K562 (cell line): ENCODE results near the gene ALDH1A3. TPM values are rescaled to one million over a fixed set of nuclear protein-coding genes. Genes with fewer than 3 reads are reported as not detected.

Source experiments
- ATAC-seq: fragments of 200-7000 bp; cut with Tn5 transposase; 3 replicates; pipeline ENCODE4 v1.9.1; 2020; ENCODE audit warnings: moderate library complexity
- BruUV-seq: library from RNA; stranded (reverse); fragments of 400-500 nt; replicated peaks from 2 replicates; lab custom pipeline; 2021; lab: Mats Ljungman, UMichigan
- CTCF ChIA-PET: fragments of 300-600 bp; formaldehyde crosslinking; extraction: SDS; loops from one replicate; lab custom pipeline; 2021; ENCODE audit warnings: low intra/inter-chr PET ratio; lab: Yijun Ruan, JAX
- POLR2A ChIA-PET: fragments of 300-600, 350-650 bp; sonication (Branson Sonifier 250); formaldehyde crosslinking; extraction: SDS; loops from one replicate; lab custom pipeline; 2021; ENCODE audit warnings: antibody characterized with exemption, inconsistent platforms; lab: Yijun Ruan, JAX
- DNase-seq, 4 experiments: peaks; one replicate each; pipeline versions ENCODE4 v3.0.0 to v3.0.0-alpha.2; 2011 to 2018; ENCODE audit warnings: low spot score in 3 of 4, mixed read lengths in 3 of 4; ENCODE audit errors: extremely low read depth in 1 of 4
- FAIRE-seq: peaks from 2 replicates; lab custom pipeline; 2011; peaks lifted over from hg19 to GRCh38; lab: Jason Lieb, UNC
- H2AFZ ChIP-seq: 2 replicates; pipeline ENCODE4 v1.6.0; 2011; ENCODE audit warnings: low read depth, low read length, control low read depth, inconsistent platforms
- H3K27ac ChIP-seq: fragments of 200-600 bp; 3 replicates; pipeline ENCODE4 v1.8.0; 2011; ENCODE audit warnings: low read depth, mild to moderate bottlenecking, control low read depth, inconsistent platforms, low read length, moderate library complexity, mixed read lengths; ENCODE audit errors: extremely low read depth
- H3K27me3 ChIP-seq, 2 experiments: fragments of 300-600 bp in 1 of 2; 2 replicates in 1 of 2; 3 replicates in 1 of 2; pipeline versions ENCODE4 v1.6.0 to v1.8.0; 2011; ENCODE audit warnings: inconsistent platforms in 2 of 2, low read length in 2 of 2, mild to moderate bottlenecking in 1 of 2, mixed read lengths in 1 of 2, moderate library complexity in 1 of 2; ENCODE audit not compliant: control insufficient read depth in 2 of 2, insufficient read depth in 2 of 2
- H3K36me3 ChIP-seq: fragments of 300-600 bp; 3 replicates; pipeline ENCODE4 v1.8.0; 2011; ENCODE audit warnings: mild to moderate bottlenecking, low read length, inconsistent platforms; ENCODE audit not compliant: control insufficient read depth, insufficient read depth
- H3K4me1 ChIP-seq, 2 experiments: fragments of 200-600 bp in 1 of 2; replicated peaks in 1 of 2; 2 replicates in 1 of 2; 3 replicates in 1 of 2; pipeline versions ENCODE4 v1.5.1 to v1.8.0; 2011; ENCODE audit warnings: inconsistent platforms in 2 of 2, low read length in 2 of 2, mild to moderate bottlenecking in 1 of 2, mixed read lengths in 1 of 2, moderate library complexity in 1 of 2; ENCODE audit not compliant: control insufficient read depth in 2 of 2, insufficient read depth in 2 of 2
- H3K4me2 ChIP-seq: 2 replicates; pipeline ENCODE4 v1.6.1; 2011; ENCODE audit warnings: low read length, control low read depth, inconsistent platforms, mixed read lengths; ENCODE audit not compliant: insufficient read depth
- H3K4me3 ChIP-seq: fragments of 200-600 bp; sonication (generic), shearing (Covaris generic); 2 replicates; pipeline ENCODE4 v1.5.1; 2016; ENCODE audit warnings: control low read depth, inconsistent platforms
- H3K79me2 ChIP-seq: fragments of 200-600 bp; 3 replicates; pipeline ENCODE4 v1.8.0; 2011; ENCODE audit warnings: low read length, inconsistent platforms; ENCODE audit not compliant: control insufficient read depth, insufficient read depth
- H3K9ac ChIP-seq, 2 experiments: 2 replicates each; pipeline versions ENCODE4 v1.6.0 to v1.6.1; 2011; ENCODE audit warnings: low read depth in 2 of 2, low read length in 2 of 2, control low read depth in 1 of 2, inconsistent platforms in 1 of 2, mild to moderate bottlenecking in 1 of 2, mixed read lengths in 1 of 2; ENCODE audit not compliant: insufficient read depth in 1 of 2
- H3K9me1 ChIP-seq: one replicate; pipeline ENCODE4 v1.6.0; 2011; ENCODE audit warnings: inconsistent platforms, mild to moderate bottlenecking, low read length, moderate library complexity; ENCODE audit not compliant: control insufficient read depth, insufficient read depth
- H3K9me3 ChIP-seq: replicated peaks from 2 replicates; pipeline ENCODE4 v1.5.1; 2011; ENCODE audit warnings: low read depth, low read length, inconsistent platforms; ENCODE audit not compliant: control insufficient read depth, insufficient read depth
- H4K20me1 ChIP-seq: replicated peaks from 2 replicates; pipeline ENCODE4 v1.6.1; 2011; ENCODE audit warnings: low read length, inconsistent platforms, mixed read lengths; ENCODE audit not compliant: control insufficient read depth, insufficient read depth
- CBFA2T3 ChIP-seq: fragments of 450-650 bp; IDR thresholded peaks from 2 replicates; pipeline ENCODE4 v1.6.1; 2017
- ILK ChIP-seq: fragments of 450-650 bp; IDR thresholded peaks from 2 replicates; pipeline ENCODE4 v1.6.1; 2016; ENCODE audit warnings: missing genetic modification characterization, low read depth, mild to moderate bottlenecking, missing compliant biosample characterization, moderate library complexity, borderline replicate concordance
- LARP7 ChIP-seq: fragments of 450-650 bp; IDR thresholded peaks from 2 replicates; pipeline ENCODE4 v1.6.1; 2016
- NCOA2 ChIP-seq, 2 experiments: fragments of 450-650 bp; IDR thresholded peaks; 2 replicates each; pipeline ENCODE4 v1.6.1; 2018; ENCODE audit warnings: mild to moderate bottlenecking in 2 of 2, moderate library complexity in 1 of 2; ENCODE audit not compliant: partially characterized antibody in 2 of 2
- TSC22D4 ChIP-seq: fragments of 450-650 bp; IDR thresholded peaks from 2 replicates; pipeline ENCODE4 v1.6.1; 2016; ENCODE audit warnings: missing genetic modification characterization, missing biosample characterization, control low read depth
- ZBED1 ChIP-seq: IDR thresholded peaks from 2 replicates; pipeline ENCODE4 v1.6.1; 2014
- ZFP36 ChIP-seq: fragments of 150-350 bp; IDR thresholded peaks from 2 replicates; pipeline ENCODE4 v1.6.1; 2018; ENCODE audit warnings: low read length, low read depth; ENCODE audit not compliant: partially characterized antibody
- ZNF3 ChIP-seq: fragments of 250-450 bp; sonication (Bioruptor Pico); IDR thresholded peaks from 2 replicates; pipeline ENCODE4 v1.5.0; 2021; ENCODE audit warnings: mild to moderate bottlenecking, moderate library complexity
- WGBS: fragments of 100-300 bp; shearing (Covaris generic); methylation state at CpG from one replicate; pipeline ENCODE4 v1.1.6; 2016; ENCODE audit warnings: low coverage, mixed read lengths; ENCODE audit not compliant: insufficient coverage; ENCODE audit errors: missing lambda C conversion rate; 5-methylcytosine and 5-hydroxymethylcytosine counted together
- in situ Hi-C: fragments of 300-500 bp; cut with MboI; formaldehyde crosslinking; loops from 4 replicates; pipeline ENCODE4 v1.15.0; 2018; ENCODE audit warnings: inconsistent platforms, mixed read lengths
- intact Hi-C: fragments of 100-400 bp; cut with micrococcal nuclease; formaldehyde crosslinking; loops from 2 replicates; pipeline ENCODE4 v1.14.2; 2022
- polyA plus RNA-seq, 8 experiments: library from polyadenylated mRNA; depleted of rRNA in 4 of 8; stranded (reverse) in 5 of 8; unstranded in 3 of 8; fragments of >200 nt; fragmentation: Nextera tagmentation in 2 of 8; fragmentation: Illumina TruSeq in 1 of 8; extraction: Ambion mirVana in 2 of 8; extraction: Trizol in 1 of 8; gene quantifications; 2 replicates each; pipeline versions ENCODE4 v1.2.1 to v1.2.3, GENCODE V29; 2011 to 2014; ENCODE audit warnings: inconsistent platforms in 1 of 8, missing spikeins in 1 of 8
- total RNA-seq, 7 experiments: library from RNA; depleted of rRNA in 6 of 7; stranded (reverse); fragments of >200 nt in 6 of 7; fragmentation: Illumina TruSeq in 2 of 7; extraction: Trizol in 2 of 7; gene quantifications; 2 replicates each; pipeline versions ENCODE4 v1.2.1 to v1.2.3, GENCODE V29; 2011 to 2021; ENCODE audit warnings: low replicate concordance in 1 of 7
- TF ChIP-seq, protein P1 (sequence below): sonication (generic); formaldehyde crosslinking; IDR thresholded peaks from 2 replicates; pipeline ENCODE4 v1.8.0; 2023; ENCODE audit warnings: mild to moderate bottlenecking, missing genetic modification reagents
- TF ChIP-seq, protein P2 (sequence below), 2 experiments: fragments of 150-350 bp in 1 of 2; IDR thresholded peaks; 2 replicates each; pipeline ENCODE4 v1.6.1; 2012 to 2016; ENCODE audit warnings: low read depth in 2 of 2, low read length in 2 of 2, mild to moderate bottlenecking in 1 of 2, moderate library complexity in 1 of 2

ALDH1A3 gene
- total and polyA plus RNA-seq, 9 of the 15 experiments (the other 6 are each of a cell fraction or from before 2014, with no cell fraction given) = 0.38 TPM; not detected in 8

DNA sequence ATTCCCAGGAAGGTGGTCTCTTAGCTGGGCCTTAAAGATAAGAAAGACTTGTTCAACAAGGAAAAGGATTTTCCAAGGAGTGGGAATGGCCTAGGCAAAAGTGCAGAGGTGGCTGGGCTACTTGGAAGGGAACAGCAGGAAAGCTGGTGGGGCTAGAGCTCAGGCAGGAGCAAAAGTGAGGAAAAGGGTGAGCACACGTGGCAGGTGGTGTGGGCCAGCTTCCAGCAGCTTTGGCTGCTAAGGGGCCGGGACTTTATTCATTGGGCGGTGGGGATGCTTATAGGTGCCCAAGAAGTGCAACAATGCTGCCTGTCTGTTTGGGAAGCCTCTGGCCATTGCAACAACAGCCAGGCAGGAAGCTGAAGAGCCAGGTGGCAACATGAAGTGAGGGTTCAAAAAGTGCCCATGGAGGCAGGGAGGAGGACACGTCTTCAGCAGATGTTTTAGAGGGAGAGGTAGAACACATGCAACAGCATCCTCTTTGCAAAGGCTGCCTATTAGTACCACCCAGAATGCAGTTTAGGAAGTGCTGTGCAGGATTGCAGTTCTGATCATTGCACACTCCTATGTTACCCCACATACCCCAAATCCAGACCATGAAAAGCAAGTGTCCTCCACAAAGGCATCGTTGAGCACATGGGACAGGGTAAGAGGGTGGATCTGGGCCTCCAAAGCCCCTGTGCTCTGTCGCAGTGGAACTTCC, 13.8 kb downstream of the ALDH1A3 start:
- no peaks in the 10 kb centered on the region for H3K4me1 ChIP-seq
- TF ChIP-seq CBFA2T3 = no peak
- TF ChIP-seq, protein P1, sequence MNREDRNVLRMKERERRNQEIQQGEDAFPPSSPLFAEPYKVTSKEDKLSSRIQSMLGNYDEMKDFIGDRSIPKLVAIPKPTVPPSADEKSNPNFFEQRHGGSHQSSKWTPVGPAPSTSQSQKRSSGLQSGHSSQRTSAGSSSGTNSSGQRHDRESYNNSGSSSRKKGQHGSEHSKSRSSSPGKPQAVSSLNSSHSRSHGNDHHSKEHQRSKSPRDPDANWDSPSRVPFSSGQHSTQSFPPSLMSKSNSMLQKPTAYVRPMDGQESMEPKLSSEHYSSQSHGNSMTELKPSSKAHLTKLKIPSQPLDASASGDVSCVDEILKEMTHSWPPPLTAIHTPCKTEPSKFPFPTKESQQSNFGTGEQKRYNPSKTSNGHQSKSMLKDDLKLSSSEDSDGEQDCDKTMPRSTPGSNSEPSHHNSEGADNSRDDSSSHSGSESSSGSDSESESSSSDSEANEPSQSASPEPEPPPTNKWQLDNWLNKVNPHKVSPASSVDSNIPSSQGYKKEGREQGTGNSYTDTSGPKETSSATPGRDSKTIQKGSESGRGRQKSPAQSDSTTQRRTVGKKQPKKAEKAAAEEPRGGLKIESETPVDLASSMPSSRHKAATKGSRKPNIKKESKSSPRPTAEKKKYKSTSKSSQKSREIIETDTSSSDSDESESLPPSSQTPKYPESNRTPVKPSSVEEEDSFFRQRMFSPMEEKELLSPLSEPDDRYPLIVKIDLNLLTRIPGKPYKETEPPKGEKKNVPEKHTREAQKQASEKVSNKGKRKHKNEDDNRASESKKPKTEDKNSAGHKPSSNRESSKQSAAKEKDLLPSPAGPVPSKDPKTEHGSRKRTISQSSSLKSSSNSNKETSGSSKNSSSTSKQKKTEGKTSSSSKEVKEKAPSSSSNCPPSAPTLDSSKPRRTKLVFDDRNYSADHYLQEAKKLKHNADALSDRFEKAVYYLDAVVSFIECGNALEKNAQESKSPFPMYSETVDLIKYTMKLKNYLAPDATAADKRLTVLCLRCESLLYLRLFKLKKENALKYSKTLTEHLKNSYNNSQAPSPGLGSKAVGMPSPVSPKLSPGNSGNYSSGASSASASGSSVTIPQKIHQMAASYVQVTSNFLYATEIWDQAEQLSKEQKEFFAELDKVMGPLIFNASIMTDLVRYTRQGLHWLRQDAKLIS = no peak
- TF ChIP-seq ZNF3 (CRISPR knock-in tag) = no peak
- no peak for TF ChIP-seq NCOA2 (IDR thresholded peaks at IDR 0.05; ENCODE audit: partially characterized antibody in 2 of 2)
- no peak for TF ChIP-seq ZBED1
- no peak for TF ChIP-seq ZFP36
- no peak for TF ChIP-seq TSC22D4 (tag)
- no peak for TF ChIP-seq LARP7
- TF ChIP-seq ILK (tag) = no peak
- TF ChIP-seq, protein P2, sequence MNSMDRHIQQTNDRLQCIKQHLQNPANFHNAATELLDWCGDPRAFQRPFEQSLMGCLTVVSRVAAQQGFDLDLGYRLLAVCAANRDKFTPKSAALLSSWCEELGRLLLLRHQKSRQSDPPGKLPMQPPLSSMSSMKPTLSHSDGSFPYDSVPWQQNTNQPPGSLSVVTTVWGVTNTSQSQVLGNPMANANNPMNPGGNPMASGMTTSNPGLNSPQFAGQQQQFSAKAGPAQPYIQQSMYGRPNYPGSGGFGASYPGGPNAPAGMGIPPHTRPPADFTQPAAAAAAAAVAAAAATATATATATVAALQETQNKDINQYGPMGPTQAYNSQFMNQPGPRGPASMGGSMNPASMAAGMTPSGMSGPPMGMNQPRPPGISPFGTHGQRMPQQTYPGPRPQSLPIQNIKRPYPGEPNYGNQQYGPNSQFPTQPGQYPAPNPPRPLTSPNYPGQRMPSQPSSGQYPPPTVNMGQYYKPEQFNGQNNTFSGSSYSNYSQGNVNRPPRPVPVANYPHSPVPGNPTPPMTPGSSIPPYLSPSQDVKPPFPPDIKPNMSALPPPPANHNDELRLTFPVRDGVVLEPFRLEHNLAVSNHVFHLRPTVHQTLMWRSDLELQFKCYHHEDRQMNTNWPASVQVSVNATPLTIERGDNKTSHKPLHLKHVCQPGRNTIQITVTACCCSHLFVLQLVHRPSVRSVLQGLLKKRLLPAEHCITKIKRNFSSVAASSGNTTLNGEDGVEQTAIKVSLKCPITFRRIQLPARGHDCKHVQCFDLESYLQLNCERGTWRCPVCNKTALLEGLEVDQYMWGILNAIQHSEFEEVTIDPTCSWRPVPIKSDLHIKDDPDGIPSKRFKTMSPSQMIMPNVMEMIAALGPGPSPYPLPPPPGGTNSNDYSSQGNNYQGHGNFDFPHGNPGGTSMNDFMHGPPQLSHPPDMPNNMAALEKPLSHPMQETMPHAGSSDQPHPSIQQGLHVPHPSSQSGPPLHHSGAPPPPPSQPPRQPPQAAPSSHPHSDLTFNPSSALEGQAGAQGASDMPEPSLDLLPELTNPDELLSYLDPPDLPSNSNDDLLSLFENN (IDR thresholded peaks at IDR 0.05; ENCODE audit: low read depth in 2 of 2, low read length in 2 of 2) = no peak

More for the DNA sequence above, 13.8 kb downstream of the ALDH1A3 start:
- no peak for FAIRE-seq
- H3K79me2 ChIP-seq = no peaks in the 10 kb centered on the region
- DNase-seq = no peak
- H3K27ac ChIP-seq = no peak overlapping the region
- H3K9me1 ChIP-seq = no peaks in the 10 kb centered on the region
- intact Hi-C loops (no loop called here), in situ Hi-C loops (no loop called here)
- no peak overlapping the region for H2AFZ ChIP-seq
- no peak overlapping the region for H3K4me2 ChIP-seq
- ChIA-PET CTCF (no interaction called here), POLR2A (no interaction called here)
- no peak overlapping the region for H3K4me3 ChIP-seq
- peaks cover 22 to 78% of the 10 kb centered on the region in 2 experiments; a peak in 4 of 5 replicates for H3K27me3 ChIP-seq
- 0% methylated on average over 6 of the region's 6 CpGs for WGBS
- no peak for ATAC-seq
- no peak overlapping the region for H3K9ac ChIP-seq
- BruUV-seq = no TSS peak
- H4K20me1 ChIP-seq = peaks cover 7% of the 10 kb centered on the region; the same call in 1 of the 2 replicates
- no peaks in the 10 kb centered on the region for H3K36me3 ChIP-seq
- no peaks in the 10 kb centered on the region for H3K9me3 ChIP-seq
